HepG2 (cell line): ENCODE data around the gene INPP4B. TPM values are rescaled to one million over a fixed set of nuclear protein-coding genes. Genes with fewer than 3 reads are reported as not detected.

ENCODE experiments used
- ATAC-seq: fragments of 200-7000 bp; cut with Tn5 transposase; 3 replicates; pipeline ENCODE4 v1.9.1; 2020; ENCODE audit warnings: mild to moderate bottlenecking, moderate library complexity
- BruUV-seq: library from RNA; stranded (reverse); fragments of 400-500 nt; replicated peaks from 2 replicates; lab custom pipeline; 2021; lab: Mats Ljungman, UMichigan
- CTCF ChIA-PET: fragments of 300-600 bp; formaldehyde crosslinking; extraction: SDS; loops from one replicate; lab custom pipeline; 2021; ENCODE audit warnings: low total read pairs, inconsistent platforms, low intra/inter-chr PET ratio; lab: Yijun Ruan, JAX
- POLR2A ChIA-PET: fragments of 350-600 bp; sonication (Branson Sonifier 250); formaldehyde crosslinking; loops from one replicate; lab custom pipeline; 2020; ENCODE audit warnings: antibody characterized with exemption, inconsistent platforms; lab: Yijun Ruan, JAX
- DNase-seq: peaks from one replicate; pipeline ENCODE4 v3.0.0-alpha.2; 2015; ENCODE audit warnings: low spot score
- FAIRE-seq: peaks from 3 replicates; lab custom pipeline; 2011; peaks lifted over from hg19 to GRCh38; lab: Jason Lieb, UNC
- H2AFZ ChIP-seq: one replicate; pipeline ENCODE4 v1.6.1; 2011; ENCODE audit warnings: low read length, inconsistent platforms
- H3K27ac ChIP-seq: fragments of 300-600 bp; 3 replicates; pipeline ENCODE4 v1.8.0; 2011; ENCODE audit warnings: mixed run types, mild to moderate bottlenecking, mixed read lengths, low read length, inconsistent platforms; ENCODE audit not compliant: insufficient read depth; ENCODE audit errors: extremely low read length
- H3K27me3 ChIP-seq, 2 experiments: fragments of 200-600 bp in 1 of 2; 2 replicates in 1 of 2; 3 replicates in 1 of 2; pipeline versions ENCODE4 v1.6.0 to v1.8.0; 2011; ENCODE audit warnings: low read length in 2 of 2, mild to moderate bottlenecking in 2 of 2, moderate library complexity in 2 of 2, inconsistent platforms in 1 of 2; ENCODE audit not compliant: insufficient read depth in 2 of 2, control insufficient read depth in 1 of 2
- H3K36me3 ChIP-seq, 2 experiments: fragments of 200-600 bp in 1 of 2; replicated peaks in 1 of 2; 2 replicates in 1 of 2; 3 replicates in 1 of 2; pipeline versions ENCODE4 v1.5.1 to v1.8.0; 2011; ENCODE audit warnings: low read length in 2 of 2, inconsistent platforms in 1 of 2; ENCODE audit not compliant: insufficient read depth in 2 of 2, control insufficient read depth in 1 of 2
- H3K4me1 ChIP-seq: 2 replicates; pipeline ENCODE4 v1.5.1; 2012; ENCODE audit warnings: low read length, inconsistent platforms; ENCODE audit not compliant: insufficient read depth
- H3K4me2 ChIP-seq: 2 replicates; pipeline ENCODE4 v1.6.0; 2011; ENCODE audit warnings: low read depth, low read length, inconsistent platforms
- H3K4me3 ChIP-seq, 3 experiments: fragments of 200-600 bp in 1 of 3; sonication (generic), shearing (Covaris generic) in 1 of 3; replicated peaks in 1 of 3; 2 replicates each; pipeline ENCODE4 v1.5.1; 2011 to 2016; ENCODE audit warnings: low read length in 3 of 3, inconsistent platforms in 2 of 3, low read depth in 2 of 3, mild to moderate bottlenecking in 2 of 3, control low read depth in 1 of 3, mixed read lengths in 1 of 3; ENCODE audit not compliant: insufficient read depth in 1 of 3
- H3K79me2 ChIP-seq: one replicate; pipeline ENCODE4 v1.6.1; 2011; ENCODE audit warnings: low read length, inconsistent platforms; ENCODE audit not compliant: insufficient read depth
- H3K9ac ChIP-seq: 2 replicates; pipeline ENCODE4 v1.6.0; 2011; ENCODE audit warnings: mild to moderate bottlenecking, low read depth, low read length, inconsistent platforms; ENCODE audit not compliant: insufficient read depth
- H3K9me3 ChIP-seq: 2 replicates; pipeline ENCODE4 v1.5.1; 2012; ENCODE audit warnings: mild to moderate bottlenecking, low read length
- H4K20me1 ChIP-seq: 2 replicates; pipeline ENCODE4 v1.6.0; 2011; ENCODE audit warnings: inconsistent platforms, mild to moderate bottlenecking, low read length, moderate library complexity; ENCODE audit not compliant: insufficient read depth
- CEBPB ChIP-seq: IDR thresholded peaks from 2 replicates; pipeline ENCODE4 v1.6.1; 2011; ENCODE audit warnings: low read depth, low read length, improper control_type of control experiment, borderline replicate concordance
- DMTF1 ChIP-seq: sonication (generic); formaldehyde crosslinking; IDR thresholded peaks from 2 replicates; pipeline ENCODE4 v1.4.0; 2020; ENCODE audit warnings: mild to moderate bottlenecking, missing genetic modification reagents
- ELK4 ChIP-seq: sonication (generic); formaldehyde crosslinking; IDR thresholded peaks from 2 replicates; pipeline ENCODE4 v1.9.0; 2021; ENCODE audit warnings: missing genetic modification reagents, borderline replicate concordance
- GFI1 ChIP-seq: sonication (generic); formaldehyde crosslinking; IDR thresholded peaks from 2 replicates; pipeline ENCODE4 v1.5.0; 2020; ENCODE audit warnings: missing genetic modification reagents, mild to moderate bottlenecking, borderline replicate concordance
- HDAC1 ChIP-seq: sonication (generic); formaldehyde crosslinking; IDR thresholded peaks from 2 replicates; pipeline ENCODE4 v1.5.1; 2020; ENCODE audit warnings: mild to moderate bottlenecking, missing genetic modification reagents
- MNT ChIP-seq: fragments of 450-650 bp; IDR thresholded peaks from 2 replicates; pipeline ENCODE4 v1.6.1; 2016
- NFKB2 ChIP-seq: sonication (generic); formaldehyde crosslinking; IDR thresholded peaks from 2 replicates; pipeline ENCODE4 v1.4.0; 2020; ENCODE audit warnings: missing genetic modification reagents, borderline replicate concordance
- PAF1 ChIP-seq: IDR thresholded peaks from 2 replicates; pipeline ENCODE4 v1.6.1; 2016; ENCODE audit warnings: missing genetic modification reagents, missing compliant biosample characterization
- PCBP1 ChIP-seq: fragments of 200-400 bp; formaldehyde crosslinking; IDR thresholded peaks from 2 replicates; pipeline ENCODE4 v1.6.1; 2017; ENCODE audit warnings: mild to moderate bottlenecking, low read depth, low read length, borderline replicate concordance
- PHF8 ChIP-seq: sonication (generic); formaldehyde crosslinking; IDR thresholded peaks from 2 replicates; pipeline ENCODE4 v1.5.0; 2020; ENCODE audit warnings: missing genetic modification reagents
- SP5 ChIP-seq: IDR thresholded peaks from 2 replicates; pipeline ENCODE4 v1.6.1; 2016; ENCODE audit warnings: low read depth, borderline replicate concordance
- ZFP1 ChIP-seq: IDR thresholded peaks from 2 replicates; pipeline ENCODE4 v1.6.1; 2016
- ZNF205 ChIP-seq: IDR thresholded peaks from 2 replicates; pipeline ENCODE4 v1.6.1; 2018; ENCODE audit warnings: missing biosample characterization, missing genetic modification reagents
- ZNF260 ChIP-seq: sonication (generic); formaldehyde crosslinking; IDR thresholded peaks from 2 replicates; pipeline ENCODE4 v1.4.0; 2020; ENCODE audit warnings: missing genetic modification reagents, low read depth, mild to moderate bottlenecking, borderline replicate concordance
- ZNF446 ChIP-seq: sonication (generic); formaldehyde crosslinking; IDR thresholded peaks from 2 replicates; pipeline ENCODE4 v1.5.0; 2020; ENCODE audit warnings: mild to moderate bottlenecking, missing genetic modification reagents
- ZNF589 ChIP-seq: sonication (generic); formaldehyde crosslinking; conservative IDR thresholded peaks from 2 replicates; pipeline ENCODE4 v1.8.0; 2022; ENCODE audit warnings: mild to moderate bottlenecking, moderate library complexity, missing genetic modification reagents
- WGBS: methylation state at CpG from one replicate; pipeline ENCODE4 v1.1.6; 2017; ENCODE audit warnings: low lambda C conversion rate; 5-methylcytosine and 5-hydroxymethylcytosine counted together
- in situ Hi-C: cut with HindIII; loops from 2 replicates; pipeline ENCODE4 v1.10.0; 2017; ENCODE audit warnings: low pct_unique_long_range_greater_than_20kb; ENCODE audit not compliant: extremely low pct_ligation_motif_present
- intact Hi-C: fragments of 100-400 bp; cut with micrococcal nuclease; formaldehyde crosslinking; loops from one replicate; pipeline ENCODE4 v1.10.0; 2022; ENCODE audit not compliant: unreplicated experiment
- polyA plus RNA-seq, 8 experiments: library from polyadenylated mRNA; depleted of rRNA in 3 of 8; stranded (reverse) in 7 of 8; unstranded in 1 of 8; fragments of >200 nt; fragmentation: Illumina TruSeq in 4 of 8; extraction: Trizol in 4 of 8; gene quantifications; 2 replicates each; pipeline versions ENCODE4 v1.2.1 to v1.2.3, GENCODE V29; 2011 to 2016; ENCODE audit warnings: low read depth in 4 of 8, missing spikeins in 1 of 8, mixed read lengths in 1 of 8; ENCODE audit not compliant: insufficient read depth in 1 of 8
- total RNA-seq, 5 experiments: library from RNA; depleted of rRNA; stranded (reverse); fragments of >200 nt; fragmentation: Illumina TruSeq; extraction: Trizol; gene quantifications; 2 replicates each; pipeline ENCODE4 v1.2.3, GENCODE V29; 2016; ENCODE audit warnings: low read depth in 1 of 5
- TF ChIP-seq, protein P1 (sequence below): sonication (generic); formaldehyde crosslinking; conservative IDR thresholded peaks from 2 replicates; pipeline ENCODE4 v1.4.0; 2020; ENCODE audit warnings: missing genetic modification reagents
- TF ChIP-seq, protein P2 (sequence below): IDR thresholded peaks from 2 replicates; pipeline ENCODE4 v1.6.1; 2018; ENCODE audit warnings: missing genetic modification reagents

The INPP4B gene
- total and polyA plus RNA-seq, 2 of the 13 experiments (the other 11 are each of a cell fraction or from before 2014, with no cell fraction given) = not detected

- no peak for TF ChIP-seq DMTF1 (CRISPR knock-in tag)
- no peak for TF ChIP-seq SP5 (CRISPR knock-in tag)
- no peak for TF ChIP-seq GFI1
- no peak for TF ChIP-seq PCBP1
- TF ChIP-seq NFKB2 (CRISPR knock-in tag) = no peak
- TF ChIP-seq ZNF260 = no peak
Observed at GRCh38 chr4:142530728-142531127, 315.4 kb downstream of the INPP4B start (continued).

DNA sequence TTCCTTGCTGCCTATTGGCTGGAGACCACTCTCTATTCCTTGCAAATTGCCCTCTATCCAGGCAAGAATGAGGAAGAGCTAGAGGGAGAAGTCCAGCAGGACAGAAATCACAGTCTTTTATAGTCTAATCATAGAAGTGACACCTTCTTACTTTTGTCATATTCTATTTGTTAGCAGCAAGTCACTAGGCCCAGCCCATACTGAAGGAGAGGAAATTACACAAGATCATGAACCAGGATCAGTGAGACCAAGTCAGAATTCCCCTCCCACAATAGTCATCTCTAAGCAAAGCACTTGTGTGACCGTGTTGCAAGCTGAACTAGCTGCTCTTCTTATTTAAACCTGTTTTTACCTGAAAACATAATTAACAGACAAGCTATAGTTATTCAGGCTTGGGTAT is 317.7 kb downstream of the INPP4B start:
- no peaks in the 10 kb centered on the region for H3K4me1 ChIP-seq
- no peaks in the 10 kb centered on the region for H3K27me3 ChIP-seq
- POLR2A ChIA-PET = no interaction called here
- no peaks in the 10 kb centered on the region for H3K9me3 ChIP-seq
- no peak overlapping the region for H3K4me2 ChIP-seq
- H3K27ac ChIP-seq = no peak overlapping the region
- TF ChIP-seq ZNF446 (CRISPR knock-in tag) (no peak), ZFP1 (CRISPR knock-in tag) (no peak), ELK4 (no peak), PHF8 (CRISPR knock-in tag) (no peak), ZNF589 (CRISPR knock-in tag) (no peak), CEBPB (no peak), ZNF205 (CRISPR knock-in tag) (no peak), MNT (no peak), PAF1 (CRISPR knock-in tag) (no peak), HDAC1 (no peak)
- TF ChIP-seq, protein P1, sequence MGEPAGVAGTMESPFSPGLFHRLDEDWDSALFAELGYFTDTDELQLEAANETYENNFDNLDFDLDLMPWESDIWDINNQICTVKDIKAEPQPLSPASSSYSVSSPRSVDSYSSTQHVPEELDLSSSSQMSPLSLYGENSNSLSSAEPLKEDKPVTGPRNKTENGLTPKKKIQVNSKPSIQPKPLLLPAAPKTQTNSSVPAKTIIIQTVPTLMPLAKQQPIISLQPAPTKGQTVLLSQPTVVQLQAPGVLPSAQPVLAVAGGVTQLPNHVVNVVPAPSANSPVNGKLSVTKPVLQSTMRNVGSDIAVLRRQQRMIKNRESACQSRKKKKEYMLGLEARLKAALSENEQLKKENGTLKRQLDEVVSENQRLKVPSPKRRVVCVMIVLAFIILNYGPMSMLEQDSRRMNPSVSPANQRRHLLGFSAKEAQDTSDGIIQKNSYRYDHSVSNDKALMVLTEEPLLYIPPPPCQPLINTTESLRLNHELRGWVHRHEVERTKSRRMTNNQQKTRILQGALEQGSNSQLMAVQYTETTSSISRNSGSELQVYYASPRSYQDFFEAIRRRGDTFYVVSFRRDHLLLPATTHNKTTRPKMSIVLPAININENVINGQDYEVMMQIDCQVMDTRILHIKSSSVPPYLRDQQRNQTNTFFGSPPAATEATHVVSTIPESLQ (CRISPR knock-in tag) = no peak
- TF ChIP-seq, protein P2, sequence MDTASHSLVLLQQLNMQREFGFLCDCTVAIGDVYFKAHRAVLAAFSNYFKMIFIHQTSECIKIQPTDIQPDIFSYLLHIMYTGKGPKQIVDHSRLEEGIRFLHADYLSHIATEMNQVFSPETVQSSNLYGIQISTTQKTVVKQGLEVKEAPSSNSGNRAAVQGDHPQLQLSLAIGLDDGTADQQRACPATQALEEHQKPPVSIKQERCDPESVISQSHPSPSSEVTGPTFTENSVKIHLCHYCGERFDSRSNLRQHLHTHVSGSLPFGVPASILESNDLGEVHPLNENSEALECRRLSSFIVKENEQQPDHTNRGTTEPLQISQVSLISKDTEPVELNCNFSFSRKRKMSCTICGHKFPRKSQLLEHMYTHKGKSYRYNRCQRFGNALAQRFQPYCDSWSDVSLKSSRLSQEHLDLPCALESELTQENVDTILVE (CRISPR knock-in tag) = no peak
- WGBS = 0% methylated on average over 1 of the region's 1 CpG
- no peaks in the 10 kb centered on the region for H3K36me3 ChIP-seq
- DNase-seq (no peak), ATAC-seq (no peak), FAIRE-seq (no peak)
- H3K4me3 ChIP-seq = no peak overlapping the region
- intact Hi-C loops (no loop called here), in situ Hi-C loops (no loop called here)
- no peaks in the 10 kb centered on the region for H3K79me2 ChIP-seq
- CTCF ChIA-PET = no interaction called here
- no peak overlapping the region for H2AFZ ChIP-seq
- no peak overlapping the region for H3K9ac ChIP-seq
- BruUV-seq = no TSS peak
- H4K20me1 ChIP-seq = no peaks in the 10 kb centered on the region
